Smooth muscle cell (in vitro differentiated cells): ENCODE results near the gene RTF1. TPM values are rescaled to one million over a fixed set of nuclear protein-coding genes. Genes with fewer than 3 reads are reported as not detected.

Source experiments
- DNase-seq: peaks from one replicate; lab custom pipeline; 2025; ENCODE audit not compliant: unreplicated experiment; lab: John Stamatoyannopoulos, UW
- H2AFZ ChIP-seq: fragments of 200-600 bp; sonication (generic); 2 replicates; pipeline ENCODE4 v1.6.0; 2016; ENCODE audit warnings: antibody characterized with exemption, low read depth, mild to moderate bottlenecking
- H3F3A ChIP-seq: fragments of 200-600 bp; sonication (generic); 2 replicates; pipeline ENCODE4 v1.6.0; 2017; ENCODE audit warnings: antibody characterized with exemption, low read depth
- H3K27ac ChIP-seq: fragments of 200-600 bp; sonication (generic); 2 replicates; pipeline ENCODE4 v1.5.1; 2016; ENCODE audit warnings: low read depth, mild to moderate bottlenecking
- H3K27me3 ChIP-seq: fragments of 200-600 bp; sonication (generic); 2 replicates; pipeline ENCODE4 v1.6.1; 2016; ENCODE audit warnings: low read depth, mild to moderate bottlenecking
- H3K36me3 ChIP-seq: fragments of 200-600 bp; sonication (generic); 2 replicates; pipeline ENCODE4 v1.5.1; 2016; ENCODE audit warnings: low read depth
- H3K4me1 ChIP-seq: fragments of 200-600 bp; sonication (generic); 2 replicates; pipeline ENCODE4 v1.5.1; 2016; ENCODE audit warnings: low read depth
- H3K4me2 ChIP-seq: fragments of 200-600 bp; sonication (generic); 2 replicates; pipeline ENCODE4 v1.6.0; 2016; ENCODE audit warnings: mild to moderate bottlenecking
- H3K4me3 ChIP-seq: fragments of 200-600 bp; sonication (generic); 2 replicates; pipeline ENCODE4 v1.5.1; 2016; ENCODE audit warnings: mild to moderate bottlenecking
- H3K79me2 ChIP-seq: fragments of 200-600 bp; sonication (generic); 2 replicates; pipeline ENCODE4 v1.6.0; 2016; ENCODE audit warnings: low read depth, mild to moderate bottlenecking
- H3K9ac ChIP-seq: fragments of 200-600 bp; sonication (generic); 2 replicates; pipeline ENCODE4 v1.6.0; 2016; ENCODE audit warnings: low read depth
- H3K9me3 ChIP-seq: fragments of 200-600 bp; sonication (generic); replicated peaks from 2 replicates; pipeline ENCODE4 v1.5.1; 2016; ENCODE audit warnings: low read depth
- H4K20me1 ChIP-seq: fragments of 200-600 bp; sonication (generic); 2 replicates; pipeline ENCODE4 v1.6.0; 2016; ENCODE audit warnings: low read depth
- WGBS: methylation state at CpG from one replicate; pipeline ENCODE4 v1.1.7; 2016; ENCODE audit warnings: low lambda C conversion rate; 5-methylcytosine and 5-hydroxymethylcytosine counted together
- polyA plus RNA-seq: library from polyadenylated mRNA; unstranded; fragments of >200 nt; fragmentation: Nextera tagmentation; extraction: Ambion mirVana; gene quantifications from 2 replicates; pipeline ENCODE4 v1.2.1, GENCODE V29; 2016
- total RNA-seq: library from RNA; depleted of rRNA; stranded (reverse); fragments of >200 nt; gene quantifications from 2 replicates; pipeline ENCODE4 v1.2.3, GENCODE V29; 2014
- TF ChIP-seq, protein P1 (sequence below): fragments of 200-600 bp; sonication (generic); IDR thresholded peaks from 2 replicates; pipeline ENCODE4 v1.5.1; 2017; ENCODE audit warnings: borderline replicate concordance, mild to moderate bottlenecking, antibody characterized with exemption; ENCODE audit not compliant: insufficient read depth, poor library complexity, severe bottlenecking

The RTF1 gene
- total and polyA plus RNA-seq, 2 experiments from 2014 or later = 25.7 to 68.1 TPM

DNA sequence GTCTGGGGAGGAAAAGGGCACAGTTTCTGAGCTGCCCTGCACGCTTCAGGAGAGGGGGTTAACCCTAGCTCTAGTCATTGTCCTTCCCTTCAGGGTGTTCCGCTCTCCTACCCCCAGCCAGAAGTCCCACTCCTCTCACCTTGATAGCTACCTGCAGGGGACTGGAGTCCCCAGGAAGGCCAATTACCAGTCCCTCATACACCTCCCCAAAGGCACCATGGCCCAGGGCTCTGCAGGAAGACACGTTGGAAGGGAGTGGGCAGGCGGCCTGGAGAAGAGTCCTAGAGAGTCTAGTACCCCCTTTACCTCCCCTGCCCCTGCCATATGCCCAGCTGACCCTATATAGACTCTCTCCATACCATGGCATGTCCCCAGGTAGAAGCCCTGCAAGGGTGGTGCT lies 88.9 kb downstream of the RTF1 start:
- Histone ChIP-seq H3K36me3 (no peaks in the 10 kb centered on the region), H3K27ac (no peak overlapping the region), H3K9me3 (no peaks in the 10 kb centered on the region), H3K4me3 (no peak overlapping the region), H3K79me2 (no peaks in the 10 kb centered on the region), H4K20me1 (no peaks in the 10 kb centered on the region), H2AFZ (no peak overlapping the region), H3K27me3 (peaks cover 97% of the 10 kb centered on the region), H3K4me1 (peaks cover 11% of the 10 kb centered on the region), H3K4me2 (no peak overlapping the region), H3K9ac (no peak overlapping the region), H3F3A (no peaks in the 10 kb centered on the region)
- WGBS = 78% methylated on average over 4 of the region's 4 CpGs
- TF ChIP-seq, protein P1, sequence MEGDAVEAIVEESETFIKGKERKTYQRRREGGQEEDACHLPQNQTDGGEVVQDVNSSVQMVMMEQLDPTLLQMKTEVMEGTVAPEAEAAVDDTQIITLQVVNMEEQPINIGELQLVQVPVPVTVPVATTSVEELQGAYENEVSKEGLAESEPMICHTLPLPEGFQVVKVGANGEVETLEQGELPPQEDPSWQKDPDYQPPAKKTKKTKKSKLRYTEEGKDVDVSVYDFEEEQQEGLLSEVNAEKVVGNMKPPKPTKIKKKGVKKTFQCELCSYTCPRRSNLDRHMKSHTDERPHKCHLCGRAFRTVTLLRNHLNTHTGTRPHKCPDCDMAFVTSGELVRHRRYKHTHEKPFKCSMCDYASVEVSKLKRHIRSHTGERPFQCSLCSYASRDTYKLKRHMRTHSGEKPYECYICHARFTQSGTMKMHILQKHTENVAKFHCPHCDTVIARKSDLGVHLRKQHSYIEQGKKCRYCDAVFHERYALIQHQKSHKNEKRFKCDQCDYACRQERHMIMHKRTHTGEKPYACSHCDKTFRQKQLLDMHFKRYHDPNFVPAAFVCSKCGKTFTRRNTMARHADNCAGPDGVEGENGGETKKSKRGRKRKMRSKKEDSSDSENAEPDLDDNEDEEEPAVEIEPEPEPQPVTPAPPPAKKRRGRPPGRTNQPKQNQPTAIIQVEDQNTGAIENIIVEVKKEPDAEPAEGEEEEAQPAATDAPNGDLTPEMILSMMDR = no peak
- no peak for DNase-seq

DNA sequence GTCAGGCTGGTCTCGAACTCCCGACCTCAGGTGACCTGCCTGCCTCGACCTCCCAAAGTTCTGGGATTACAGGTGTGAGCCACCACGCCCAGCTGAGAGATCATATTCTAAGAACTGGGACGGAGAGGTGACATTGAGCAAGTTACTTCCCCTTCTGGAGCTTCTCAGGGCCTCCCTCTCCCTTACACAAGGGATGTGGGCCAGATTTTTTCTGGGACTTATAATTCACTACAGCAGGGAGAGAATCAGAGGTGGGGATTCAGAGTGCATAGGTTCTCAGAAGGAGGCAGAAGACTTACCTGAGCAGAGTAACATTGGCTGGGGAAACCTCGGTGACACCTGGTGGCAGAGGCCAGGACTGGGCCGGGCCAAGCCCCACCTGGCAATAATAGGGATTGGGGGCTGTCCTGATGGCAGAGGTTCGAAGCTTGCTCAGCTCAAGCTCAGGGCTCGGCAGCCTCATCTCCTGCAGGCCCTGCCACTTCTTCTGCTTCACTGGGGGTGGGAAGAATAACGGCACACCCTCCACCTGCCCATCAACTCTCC lies 90.0 kb downstream of the RTF1 start:
- 78% methylated on average over 10 of the region's 10 CpGs for WGBS
- Histone ChIP-seq H3F3A (no peaks in the 10 kb centered on the region), H2AFZ (no peak overlapping the region), H3K9ac (no peak overlapping the region), H3K27me3 (peaks cover 97% of the 10 kb centered on the region), H3K4me1 (peaks cover 12% of the 10 kb centered on the region), H3K79me2 (no peaks in the 10 kb centered on the region), H3K4me3 (no peak overlapping the region), H3K4me2 (no peak overlapping the region), H3K36me3 (no peaks in the 10 kb centered on the region), H3K9me3 (no peaks in the 10 kb centered on the region), H4K20me1 (no peaks in the 10 kb centered on the region), H3K27ac (no peak overlapping the region)
- no peak for DNase-seq
- TF ChIP-seq, protein P1 = no peak

DNA sequence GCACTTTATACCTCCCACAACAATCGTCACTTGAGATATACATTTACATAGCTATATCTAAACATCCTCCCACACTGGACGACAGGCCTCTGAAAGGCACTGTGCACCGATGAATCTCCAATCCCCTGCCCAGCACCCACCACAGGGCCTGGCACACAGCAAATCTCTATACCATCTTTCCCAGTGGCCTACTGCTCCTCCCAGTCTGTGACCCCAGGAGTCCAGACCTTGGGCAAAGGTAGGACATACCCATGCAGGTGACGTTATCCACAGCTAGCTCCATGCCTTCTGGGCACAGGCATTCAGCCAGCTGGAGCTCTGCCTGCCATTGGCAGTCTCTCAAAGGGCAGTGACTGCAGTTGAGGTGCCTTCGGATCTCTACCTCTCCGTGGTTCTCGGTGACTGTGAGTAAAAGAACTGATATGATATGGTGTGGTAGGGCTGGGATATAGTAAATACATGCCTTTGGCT lies 91.0 kb downstream of the RTF1 start:
- WGBS = 84% methylated on average over 7 of the region's 7 CpGs
- Histone ChIP-seq H3K27ac (no peak overlapping the region), H3K36me3 (no peaks in the 10 kb centered on the region), H3K4me3 (no peak overlapping the region), H3K9ac (no peak overlapping the region), H3K9me3 (no peaks in the 10 kb centered on the region), H4K20me1 (no peaks in the 10 kb centered on the region), H3K4me1 (peaks cover 14% of the 10 kb centered on the region), H2AFZ (no peak overlapping the region), H3K27me3 (peaks cover 97% of the 10 kb centered on the region), H3K79me2 (no peaks in the 10 kb centered on the region), H3F3A (no peaks in the 10 kb centered on the region), H3K4me2 (no peak overlapping the region)
- DNase-seq = no peak
- TF ChIP-seq, protein P1 = no peak

DNA sequence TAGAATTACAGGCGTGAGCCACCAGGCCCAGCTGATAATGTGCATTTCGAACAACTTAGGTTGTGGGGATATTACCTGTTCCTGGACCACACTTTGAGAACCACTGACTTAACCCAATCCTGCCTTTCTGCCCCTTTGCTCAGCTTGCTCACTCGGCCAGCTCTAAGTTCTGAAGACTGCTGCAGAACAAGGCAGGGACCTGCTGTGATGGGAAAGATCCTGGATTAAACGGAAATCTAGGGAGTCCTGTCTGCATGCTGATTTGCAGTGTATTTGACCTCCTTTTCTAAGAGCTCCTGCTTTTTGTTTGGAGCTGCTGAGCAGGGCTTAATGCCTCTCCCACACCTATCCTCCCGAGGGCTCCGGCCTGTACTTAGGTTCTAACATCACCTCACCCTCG lies 93.8 kb downstream of the RTF1 start:
- 55% methylated on average over 7 of the region's 7 CpGs for WGBS
- Histone ChIP-seq H3K27me3 (peaks cover 76% of the 10 kb centered on the region), H3K27ac (no peak overlapping the region), H3K36me3 (no peaks in the 10 kb centered on the region), H3K9ac (no peak overlapping the region), H4K20me1 (no peaks in the 10 kb centered on the region), H2AFZ (no peak overlapping the region), H3K4me3 (no peak overlapping the region), H3K4me2 (no peak overlapping the region), H3K79me2 (no peaks in the 10 kb centered on the region), H3K4me1 (peaks cover 24% of the 10 kb centered on the region), H3F3A (no peaks in the 10 kb centered on the region), H3K9me3 (no peaks in the 10 kb centered on the region)
- no peak for DNase-seq
- TF ChIP-seq, protein P1 = no peak
